GM03348 (cell line): ENCODE data around the gene PBXIP1.
A peak's percentile ranks its signal among the peaks of the same experiment; 100 is the strongest.
"Not testable (repeated sequence)": the region's sequence is repeated elsewhere in the genome, so short reads cannot be mapped to it uniquely, and the experiment has no call there.

ENCODE experiments used
- DNase-seq: peaks from one replicate; pipeline ENCODE4 v3.0.0; 2012; ENCODE audit warnings: low spot score

The PBXIP1 gene

DNA sequence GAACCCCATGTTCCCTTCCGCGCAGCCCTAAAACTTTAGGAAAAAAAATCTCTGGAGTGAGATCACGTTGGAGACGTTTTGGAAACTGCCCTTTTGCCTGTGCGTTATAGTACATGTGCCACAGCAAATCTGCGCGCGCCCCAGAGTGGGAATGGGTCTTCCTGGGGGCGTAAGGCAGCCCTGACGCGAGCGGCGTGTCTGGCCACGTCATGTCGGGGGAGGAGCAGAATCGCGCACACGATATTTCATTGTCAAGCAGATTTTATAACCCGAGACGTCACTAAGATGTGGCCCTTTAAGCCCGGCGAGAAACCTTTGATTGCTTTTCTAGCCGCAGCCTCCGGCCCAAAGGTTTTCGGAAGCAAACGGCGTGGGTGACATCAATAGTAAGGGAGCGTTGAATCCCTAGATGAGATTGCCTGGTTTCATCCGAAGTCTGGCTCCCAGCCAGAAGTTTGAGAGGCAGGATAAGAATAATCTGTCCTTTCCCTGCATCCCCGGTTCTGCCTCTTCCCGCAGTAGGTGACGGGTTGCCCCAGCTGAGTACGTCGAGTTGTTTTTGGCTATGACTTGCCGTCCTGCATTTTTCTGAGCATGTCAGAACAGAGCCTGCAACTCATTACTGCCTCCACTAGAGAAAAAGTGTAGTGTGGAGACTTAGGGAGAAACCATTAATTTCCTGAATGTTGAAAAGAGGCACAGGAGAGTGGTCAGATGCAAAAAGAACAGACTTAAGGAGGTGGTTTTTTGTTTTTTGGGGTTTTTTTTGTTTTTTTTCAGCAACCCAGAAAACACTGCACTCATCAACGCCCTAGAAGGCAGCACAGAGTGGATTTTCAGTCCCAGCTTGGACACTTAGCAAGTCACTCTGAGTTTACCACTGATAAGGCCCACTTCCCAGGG, 18.6 kb downstream of the PBXIP1 start:
- peak; percentile 95 for DNase-seq

DNA sequence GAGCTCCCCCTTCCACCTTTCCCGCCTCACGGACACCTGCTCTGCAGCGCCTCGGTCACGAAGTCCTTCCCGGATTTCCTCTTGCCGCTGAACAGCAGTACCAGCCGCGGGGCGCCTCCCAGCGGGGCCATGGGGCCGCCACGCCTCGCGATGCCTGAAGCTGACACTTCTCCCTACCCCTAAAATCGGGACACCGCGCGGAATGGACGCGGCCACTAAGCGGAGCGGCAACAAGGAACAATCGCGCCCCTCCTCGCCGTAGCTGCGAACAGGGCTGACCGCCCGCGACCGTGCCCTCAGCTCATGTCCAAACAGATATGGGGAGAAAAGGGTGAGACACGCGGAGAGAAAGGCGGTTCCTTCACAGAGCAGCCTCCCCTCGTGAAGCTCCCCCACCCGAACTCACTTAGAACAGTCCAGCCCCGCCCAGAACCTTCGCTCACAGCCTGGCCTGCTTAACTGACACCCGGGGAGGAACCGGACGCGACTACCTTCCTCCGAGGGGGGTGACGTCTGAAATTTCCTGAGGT, 19.3 kb downstream of the PBXIP1 start, which contains the start of gene PMVK:
PMVK (minus strand) TSS at position 165 of the 530 bp plus-strand sequence; CDS start at position 131, 34 bp downstream.
- DNase-seq = peak; percentile 99

DNA sequence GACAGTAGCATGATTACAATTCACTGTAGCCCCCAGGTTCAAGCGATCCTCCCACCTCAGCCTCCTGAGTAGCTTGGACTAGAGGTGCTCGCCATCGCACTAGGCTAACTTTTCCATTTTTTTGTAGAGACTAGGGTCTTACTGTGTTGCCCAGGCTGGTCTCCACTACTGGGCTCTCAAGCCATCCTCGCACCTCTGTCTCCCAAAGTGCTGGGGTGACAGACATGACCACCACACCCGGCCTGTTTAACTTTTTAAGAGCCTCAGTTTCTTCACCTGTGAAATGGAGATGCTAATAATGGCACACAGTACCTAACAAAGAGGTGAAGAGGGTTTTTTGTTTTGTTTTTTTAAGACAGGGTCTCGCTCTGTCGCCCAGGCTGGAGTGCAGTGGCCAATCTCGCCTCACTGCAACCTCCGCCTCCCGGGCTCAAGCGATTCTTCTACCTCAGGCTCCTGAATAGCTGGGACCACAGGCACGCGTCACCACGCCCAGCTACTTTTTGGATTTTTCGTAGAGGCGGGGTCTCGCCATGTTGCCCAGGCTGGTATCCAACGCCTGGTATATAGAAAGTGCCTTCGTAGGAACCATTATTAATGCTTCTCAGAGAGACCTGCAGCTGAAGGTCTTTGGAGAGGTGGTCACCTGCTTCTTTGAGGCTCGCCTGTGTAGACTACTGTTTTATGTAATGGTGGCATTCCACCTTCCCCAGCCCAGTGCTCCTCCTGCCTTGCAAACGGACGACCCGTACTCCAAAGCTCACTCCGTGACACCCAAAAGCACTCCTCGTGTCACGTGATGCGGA, 19.9 kb downstream of the PBXIP1 start:
- DNase-seq = no peak

DNA sequence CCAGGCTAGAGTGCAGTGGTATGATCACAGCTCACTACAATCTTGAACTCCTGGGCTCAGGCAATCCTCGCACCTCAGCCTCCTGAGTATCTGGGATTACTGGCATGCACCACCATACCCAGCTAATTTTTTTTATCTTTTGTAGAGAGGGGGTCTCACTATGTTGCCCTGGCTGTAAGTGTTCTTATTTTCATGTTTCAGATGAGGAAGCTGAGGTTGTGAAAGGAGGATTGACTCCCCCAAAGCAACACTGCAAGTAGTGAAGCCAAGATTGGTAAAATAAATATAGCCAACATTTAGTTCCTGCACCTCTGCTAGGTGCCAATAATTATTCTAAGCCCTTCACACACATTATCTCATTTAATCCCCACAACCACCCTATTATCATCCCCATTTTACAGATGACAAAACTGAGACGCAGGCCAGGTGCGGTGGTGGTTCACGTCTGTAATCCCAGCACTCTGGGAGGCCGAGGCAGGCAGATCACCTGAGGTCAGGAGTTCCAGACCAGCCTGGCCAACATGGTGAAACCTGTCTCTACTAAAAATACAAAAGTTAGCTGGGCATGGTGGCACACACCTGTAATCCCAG, 21.4 kb downstream of the PBXIP1 start:
- no peak for DNase-seq

DNA sequence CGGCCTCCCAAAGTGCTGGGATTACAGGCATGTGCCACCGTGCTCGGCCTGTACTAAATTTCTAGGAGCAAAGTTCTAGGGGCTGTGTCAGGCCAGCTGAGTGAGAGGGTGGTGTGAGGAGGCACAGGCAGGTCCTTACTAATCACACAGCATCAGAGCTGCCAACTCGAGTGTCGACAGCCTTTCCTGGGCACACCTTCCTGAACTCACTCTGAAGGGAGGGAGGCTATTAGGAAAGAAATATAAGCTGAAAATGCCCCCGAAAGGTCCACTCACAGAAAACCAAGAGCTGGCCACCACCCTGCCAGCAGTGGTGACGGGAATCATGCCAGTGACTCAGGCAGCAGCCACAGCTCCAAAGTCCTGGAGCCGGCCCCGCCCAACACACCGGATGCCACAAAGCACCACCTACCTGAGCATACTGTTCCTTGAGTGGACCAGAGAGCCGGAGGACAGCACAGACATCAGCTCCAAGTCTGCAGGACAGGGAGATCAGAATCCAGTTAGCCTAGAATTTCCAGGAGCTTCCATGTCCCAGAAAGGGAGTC, 23.9 kb downstream of the PBXIP1 start:
- no peak for DNase-seq

DNA sequence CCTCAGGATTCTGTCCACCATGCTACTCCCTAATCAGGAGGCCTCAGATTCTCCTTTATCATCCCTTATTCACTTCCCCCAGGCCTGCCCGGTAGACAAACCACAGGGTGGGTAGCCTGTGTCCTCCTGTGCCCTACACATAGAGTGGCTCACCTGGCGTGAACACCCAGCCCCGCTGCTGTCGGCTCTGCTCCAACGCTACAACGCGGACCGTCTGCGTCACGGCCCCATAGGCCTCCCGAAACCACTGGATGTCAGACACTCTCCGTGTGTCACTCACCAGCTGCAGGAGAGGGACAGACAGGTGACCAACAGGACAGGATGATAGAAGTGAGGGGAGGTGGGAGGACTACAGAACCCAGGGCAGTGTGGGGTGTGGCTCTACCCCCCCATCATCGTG, 29.7 kb downstream of the PBXIP1 start:
- no peak for DNase-seq

DNA sequence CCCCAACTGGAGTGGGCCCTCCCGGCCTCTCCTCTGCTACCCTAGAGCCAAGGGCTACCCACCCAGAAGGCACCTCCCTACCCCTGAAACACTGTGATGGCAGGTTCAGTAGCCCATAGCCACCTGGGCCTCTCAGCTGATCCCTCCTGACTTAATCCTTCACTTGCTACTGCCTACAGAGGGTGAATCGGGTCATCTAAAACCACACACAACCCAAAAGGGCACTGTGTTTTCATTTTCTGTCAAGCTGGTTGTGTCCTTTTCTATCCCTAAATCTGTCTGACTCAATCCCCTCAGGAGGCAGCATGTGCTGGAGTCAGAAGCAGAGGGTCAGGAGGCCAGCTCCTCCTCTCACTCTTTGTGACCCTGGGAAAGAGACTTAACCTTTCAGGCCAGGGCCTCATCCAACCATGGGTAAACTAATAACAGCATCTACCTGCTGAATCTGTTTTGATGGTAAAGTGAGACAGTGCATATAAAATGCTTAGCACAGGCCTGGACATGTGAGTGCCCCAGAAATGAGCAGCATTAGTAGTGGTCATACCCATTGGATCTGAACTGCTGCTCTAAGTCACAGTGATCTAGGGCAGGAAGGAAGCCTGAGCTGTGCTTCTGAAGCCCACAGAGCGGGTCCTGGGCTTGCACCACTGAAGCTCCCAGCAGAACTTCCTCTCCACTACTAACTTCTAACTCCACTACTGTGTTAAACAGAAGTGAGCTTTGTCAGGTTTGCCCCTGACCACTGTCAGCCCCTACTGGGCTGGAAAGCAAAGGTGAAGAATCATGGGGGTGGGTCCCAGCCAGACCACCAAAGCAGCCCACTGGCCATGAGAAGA, 30.3 kb downstream of the PBXIP1 start:
- DNase-seq = no peak

DNA sequence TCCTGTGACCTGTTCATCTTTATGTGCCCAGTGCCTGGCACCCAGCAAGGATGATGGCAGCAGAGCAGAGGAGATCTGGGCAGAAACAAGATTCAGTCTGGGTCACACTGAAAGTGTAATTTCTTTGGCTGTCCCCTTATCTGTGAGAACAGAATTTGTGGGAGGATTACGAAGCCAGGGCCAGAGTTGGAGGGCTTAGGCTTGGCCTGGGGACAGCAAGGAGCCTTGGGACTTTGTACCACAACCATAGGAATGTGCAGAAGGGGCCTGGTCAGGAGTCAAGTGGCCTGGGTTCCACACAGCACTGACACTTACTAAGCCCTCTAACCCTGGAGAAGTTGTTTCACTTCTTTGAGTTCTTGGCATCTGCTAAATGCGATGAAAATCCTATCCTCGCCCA, 32.2 kb downstream of the PBXIP1 start:
- no peak for DNase-seq

DNA sequence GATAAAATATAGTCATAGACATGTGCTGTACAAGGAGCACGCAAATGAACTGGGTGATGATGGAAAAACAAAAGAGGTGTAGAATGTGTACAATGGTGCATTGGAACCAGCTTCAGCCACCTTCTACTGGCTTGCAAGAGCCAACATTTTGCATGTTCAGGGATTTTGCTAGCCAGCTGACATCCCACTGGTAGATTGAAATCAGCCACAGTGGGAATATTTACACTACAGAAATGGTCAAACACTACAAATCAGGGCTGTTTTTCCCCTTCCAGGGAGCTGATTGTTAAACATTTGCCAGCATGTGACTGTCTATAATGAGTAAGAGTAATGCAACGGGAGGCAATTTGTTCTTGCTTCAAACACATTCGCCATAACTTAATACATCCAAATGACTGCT, 42.6 kb downstream of the PBXIP1 start:
- DNase-seq = no peak

DNA sequence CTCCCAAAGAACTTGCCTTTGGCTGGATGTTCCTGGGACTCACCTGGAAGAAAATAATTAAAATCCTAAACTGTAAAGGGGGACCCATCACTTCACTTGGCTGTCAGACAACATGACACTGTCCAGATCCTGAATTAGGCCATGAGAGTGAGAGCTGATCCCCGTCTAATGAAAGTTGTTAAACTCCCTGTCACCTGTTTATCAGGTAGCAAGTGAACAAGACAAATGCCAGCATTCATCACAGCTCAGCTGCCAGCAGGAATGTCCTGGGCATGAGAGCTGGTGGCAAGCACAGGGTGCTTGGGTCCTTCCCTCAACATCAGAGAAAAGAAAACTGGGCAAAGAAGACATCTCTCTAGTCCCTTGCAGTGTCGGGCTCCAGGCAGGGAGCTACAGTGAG, 43.1 kb downstream of the PBXIP1 start:
- no peak for DNase-seq

DNA sequence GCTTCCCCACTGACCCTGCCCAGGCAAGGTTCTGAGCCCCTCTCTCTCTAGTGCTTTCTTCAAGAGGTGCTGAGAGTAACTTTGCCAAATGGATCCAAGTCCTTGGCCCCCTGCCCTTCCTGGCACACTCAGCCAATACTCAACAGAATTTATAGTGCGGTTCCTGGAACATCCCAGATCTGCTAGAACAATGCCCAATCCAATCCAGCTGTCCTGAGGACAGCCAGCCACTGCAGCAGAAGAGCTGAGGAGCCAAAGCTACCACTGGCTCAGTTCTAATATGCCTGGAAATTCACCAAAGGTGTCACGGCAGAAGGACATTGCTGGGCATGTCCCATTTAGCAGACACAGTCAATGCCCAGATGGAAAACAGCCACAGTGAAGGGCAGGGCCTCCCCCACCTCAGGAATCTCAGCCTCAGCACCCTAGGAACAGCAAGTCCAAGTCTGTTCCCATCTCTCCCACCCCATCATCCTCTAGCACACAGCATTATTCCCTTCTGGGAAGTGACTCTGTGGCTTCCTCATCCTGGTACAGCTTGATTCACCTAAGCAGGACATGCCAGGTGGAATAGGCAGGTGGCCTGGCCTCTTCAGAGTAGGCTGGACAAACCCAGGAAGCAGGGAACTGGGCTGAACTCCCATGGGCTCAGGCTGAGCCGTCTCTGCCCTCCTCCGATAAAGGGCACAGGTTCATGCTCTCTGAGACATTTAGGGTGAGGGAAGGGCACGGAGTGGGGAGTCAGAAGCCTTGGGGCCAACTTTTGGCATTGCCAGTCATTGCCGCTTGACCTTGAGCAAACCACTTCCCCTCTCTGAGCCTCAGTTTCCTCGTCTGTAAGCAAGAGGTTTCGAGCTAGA, 44.0 kb downstream of the PBXIP1 start:
- DNase-seq = no peak

DNA sequence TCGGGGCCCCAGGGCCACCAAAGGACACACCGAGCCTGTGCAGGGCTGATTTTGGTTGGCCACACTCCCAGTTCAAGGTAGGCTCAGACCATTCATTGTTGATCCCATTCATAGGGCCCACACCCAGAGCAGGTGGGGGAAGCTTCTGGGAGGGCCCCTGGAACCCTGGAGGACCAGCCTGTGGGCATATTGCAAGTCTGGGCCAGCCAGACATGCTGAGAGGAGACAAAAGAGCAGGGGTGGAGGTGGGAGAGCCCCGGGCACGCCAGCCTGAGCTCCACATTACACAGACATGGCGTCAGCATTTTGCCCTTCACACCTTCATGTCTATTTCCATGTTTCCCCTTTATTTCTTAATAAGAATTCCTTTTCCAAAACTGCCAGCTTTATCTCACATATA, 45.0 kb downstream of the PBXIP1 start:
- no peak for DNase-seq

DNA sequence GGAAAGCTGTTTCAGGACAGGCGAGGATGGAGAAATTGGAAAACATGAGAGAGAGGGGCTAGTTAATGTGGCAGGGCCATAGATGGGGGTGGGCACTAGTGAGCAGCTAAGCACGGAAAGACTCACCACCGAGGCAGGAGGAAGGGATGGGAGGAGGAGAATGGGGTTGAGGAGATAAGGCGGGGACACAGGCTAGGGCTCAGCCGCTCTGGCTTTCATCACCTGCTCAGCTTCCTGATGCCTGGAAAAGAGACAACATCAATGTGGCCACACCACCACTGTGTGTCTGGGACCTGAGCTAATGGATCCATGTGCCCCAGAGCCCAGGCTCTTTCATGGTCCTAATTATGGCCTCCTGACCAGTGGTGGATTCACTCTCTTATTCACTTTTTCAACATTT, 47.0 kb downstream of the PBXIP1 start:
- DNase-seq = no peak

DNA sequence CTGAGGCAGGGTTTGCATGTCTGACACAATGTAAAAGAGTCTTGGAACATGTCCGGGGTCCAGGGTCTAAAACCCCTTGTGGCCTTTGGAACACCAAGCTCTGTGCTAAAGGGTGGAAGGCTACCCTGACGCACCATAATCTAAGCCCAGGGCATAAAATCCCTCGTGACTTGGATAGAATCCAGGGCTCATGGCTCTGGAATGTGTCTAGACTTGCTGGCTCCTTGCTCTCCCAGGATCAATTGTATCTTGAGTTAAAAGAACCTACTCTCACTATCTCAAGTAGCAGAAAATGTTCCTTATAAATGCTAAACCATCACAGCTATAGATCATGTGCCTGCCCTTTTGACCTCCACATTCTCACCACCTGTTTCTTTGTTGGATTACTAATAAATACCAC, 47.8 kb downstream of the PBXIP1 start:
- DNase-seq = not testable (repeated sequence)

DNA sequence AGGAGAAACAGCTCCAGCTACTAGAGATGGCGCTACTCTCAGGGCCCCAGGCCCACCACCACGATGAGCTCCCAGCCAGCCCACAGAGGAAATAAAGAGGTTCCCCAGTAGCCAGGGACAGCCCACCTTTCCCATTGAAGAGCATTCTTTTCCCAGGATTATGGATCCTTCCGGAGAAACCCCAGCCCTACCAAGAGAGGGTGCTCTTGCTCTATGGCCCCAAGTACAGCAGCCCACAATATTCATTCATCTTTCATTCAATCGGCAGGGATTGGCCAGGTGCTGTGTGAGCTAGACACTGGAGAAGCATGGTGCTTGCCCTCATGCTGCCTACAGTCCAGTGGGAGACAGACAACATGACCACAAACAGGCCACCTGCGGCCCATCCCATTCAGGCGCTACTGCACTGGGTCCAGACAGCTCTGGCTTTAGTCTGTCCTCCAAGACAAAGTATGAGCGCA, 49.2 kb downstream of the PBXIP1 start:
- DNase-seq = no peak

DNA sequence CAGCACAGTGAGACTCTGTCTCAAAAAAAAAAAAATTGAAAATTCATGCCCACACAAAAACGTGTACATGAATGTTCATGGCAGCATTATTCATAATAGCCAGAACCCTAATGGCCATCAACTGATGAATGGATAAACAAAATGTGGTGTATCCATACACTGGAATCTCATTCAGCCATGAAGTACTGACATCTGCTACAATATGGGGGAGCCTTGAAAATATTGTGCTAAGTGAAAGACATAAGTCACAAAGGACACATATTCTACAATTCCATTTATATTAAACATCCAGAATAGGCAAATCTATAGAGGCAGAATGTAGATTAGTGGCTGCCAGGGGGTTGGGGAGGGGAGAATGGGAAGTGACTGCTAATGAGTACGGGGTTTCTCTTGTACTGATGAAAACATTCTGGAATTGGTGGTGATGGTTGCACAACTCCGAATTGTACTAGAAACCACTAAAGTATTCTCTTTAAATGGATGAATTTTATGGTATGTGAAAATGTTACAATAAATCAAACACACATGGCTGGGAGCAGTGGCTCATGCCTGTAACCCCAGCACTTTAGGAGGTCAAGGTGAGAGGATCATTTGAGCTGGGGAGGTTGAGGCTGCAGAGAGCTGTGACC, 52.8 kb downstream of the PBXIP1 start:
- DNase-seq = no peak

DNA sequence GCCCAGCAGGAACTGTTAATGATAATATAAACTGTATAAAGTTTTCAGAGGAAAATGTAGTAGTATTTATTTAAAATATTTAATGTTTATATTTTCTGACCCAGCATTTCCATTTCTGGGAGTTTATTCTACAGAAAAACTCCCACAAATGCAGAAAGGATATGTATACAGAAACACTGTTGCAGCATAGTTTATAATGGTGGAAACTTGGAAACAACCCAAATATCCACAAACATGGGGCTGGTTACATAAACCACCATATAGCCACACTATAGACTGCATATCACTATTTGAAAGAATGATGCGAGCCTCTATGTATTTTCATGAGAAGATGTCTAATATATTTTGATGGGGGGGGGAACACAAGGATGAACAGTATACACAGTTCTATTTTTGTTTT, 54.3 kb downstream of the PBXIP1 start:
- no peak for DNase-seq

DNA sequence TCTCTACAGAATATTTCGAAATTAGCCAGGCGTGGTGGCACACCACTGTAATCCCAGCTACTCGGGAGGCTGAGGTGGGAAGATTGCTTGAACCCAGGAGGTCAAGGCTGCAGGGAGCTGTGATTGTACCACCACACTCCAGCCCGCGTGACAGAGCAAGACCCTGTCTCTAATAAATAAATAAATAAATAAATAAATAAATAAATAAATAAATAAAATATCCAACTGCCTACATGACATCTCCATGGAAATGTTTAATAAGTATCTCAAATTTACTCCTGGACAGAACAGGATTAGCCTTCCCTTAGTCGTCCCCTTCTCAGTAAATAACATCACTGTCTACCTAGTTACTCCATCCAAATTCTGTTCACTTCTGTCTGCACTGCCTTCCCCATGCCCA, 56.9 kb downstream of the PBXIP1 start:
- no peak for DNase-seq

DNA sequence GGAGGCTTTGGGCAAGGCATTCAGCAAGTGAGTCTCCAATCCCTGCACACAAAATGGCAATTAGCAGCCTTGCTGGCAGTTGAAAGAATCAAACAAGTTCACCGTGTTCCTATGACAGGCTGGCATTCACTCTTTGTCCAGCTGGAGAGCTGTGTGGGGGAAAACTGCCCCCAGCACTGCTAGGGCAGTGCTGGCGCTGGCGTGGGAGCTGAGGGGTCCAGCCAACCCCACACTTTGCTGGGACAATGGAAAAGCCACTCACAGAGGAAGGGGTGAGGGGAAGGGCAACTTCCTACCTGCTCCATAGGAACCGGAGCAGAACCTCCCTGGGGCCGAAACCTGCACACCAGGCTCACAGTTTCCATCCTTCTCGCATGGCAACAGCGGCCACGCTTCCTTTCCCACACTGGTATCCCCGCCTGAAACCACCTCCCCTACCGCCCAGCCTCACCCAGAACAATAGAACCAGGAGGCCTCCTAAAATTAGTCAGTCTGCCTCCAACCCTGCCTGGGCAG, 59.1 kb downstream of the PBXIP1 start:
- no peak for DNase-seq
